Activated T-cell treated with anti-CD3 and anti-CD28 coated beads for 24 hours (primary cell): ENCODE data around the gene KL.

Experiments used
- DNase-seq: peaks from one replicate; pipeline ENCODE4 v3.0.0-alpha.2; 2020; ENCODE audit warnings: low read depth

The KL gene

DNA sequence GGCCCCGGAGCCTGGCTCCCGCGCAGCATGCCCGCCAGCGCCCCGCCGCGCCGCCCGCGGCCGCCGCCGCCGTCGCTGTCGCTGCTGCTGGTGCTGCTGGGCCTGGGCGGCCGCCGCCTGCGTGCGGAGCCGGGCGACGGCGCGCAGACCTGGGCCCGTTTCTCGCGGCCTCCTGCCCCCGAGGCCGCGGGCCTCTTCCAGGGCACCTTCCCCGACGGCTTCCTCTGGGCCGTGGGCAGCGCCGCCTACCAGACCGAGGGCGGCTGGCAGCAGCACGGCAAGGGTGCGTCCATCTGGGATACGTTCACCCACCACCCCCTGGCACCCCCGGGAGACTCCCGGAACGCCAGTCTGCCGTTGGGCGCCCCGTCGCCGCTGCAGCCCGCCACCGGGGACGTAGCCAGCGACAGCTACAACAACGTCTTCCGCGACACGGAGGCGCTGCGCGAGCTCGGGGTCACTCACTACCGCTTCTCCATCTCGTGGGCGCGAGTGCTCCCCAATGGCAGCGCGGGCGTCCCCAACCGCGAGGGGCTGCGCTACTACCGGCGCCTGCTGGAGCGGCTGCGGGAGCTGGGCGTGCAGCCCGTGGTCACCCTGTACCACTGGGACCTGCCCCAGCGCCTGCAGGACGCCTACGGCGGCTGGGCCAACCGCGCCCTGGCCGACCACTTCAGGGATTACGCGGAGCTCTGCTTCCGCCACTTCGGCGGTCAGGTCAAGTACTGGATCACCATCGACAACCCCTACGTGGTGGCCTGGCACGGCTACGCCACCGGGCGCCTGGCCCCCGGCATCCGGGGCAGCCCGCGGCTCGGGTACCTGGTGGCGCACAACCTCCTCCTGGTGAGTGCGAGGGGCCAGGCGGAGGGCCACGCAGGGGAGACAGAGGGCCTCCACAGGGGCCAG lies at the start of gene KL:
Gene KL, plus strand, starts transcription at position 10 of the 909 bp plus-strand sequence. Its CDS starts 18 bp downstream, at position 28.
- no peak for DNase-seq

GRCh38 chr13:32967584-32968182 lies 48.5 kb upstream of the KL start:
- no peak for DNase-seq

- DNase-seq, result no peak
These were observed 47.9 kb upstream of the KL start for GRCh38 chr13:32968316-32968715.

DNA sequence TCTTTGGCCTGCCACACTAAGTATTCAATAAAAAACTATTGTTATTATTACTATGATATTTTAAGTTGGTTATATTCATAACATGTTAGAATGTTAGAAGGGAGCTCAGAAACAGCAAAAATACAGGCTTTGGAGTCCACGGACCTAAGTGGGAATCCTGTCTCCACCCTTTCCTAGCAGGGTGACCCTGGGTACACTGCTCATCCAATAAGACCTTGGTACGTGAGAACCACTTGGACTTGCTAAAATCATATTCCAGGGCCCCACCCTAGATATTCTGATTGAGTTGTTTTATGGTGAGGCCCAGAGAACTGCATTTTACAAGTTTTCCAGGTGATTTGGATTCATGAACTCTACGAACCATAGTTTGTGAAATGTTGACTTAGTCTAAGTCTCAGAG lies 47.4 kb upstream of the KL start:
- no peak for DNase-seq

GRCh38 chr13:32969516-32969941 lies 46.7 kb upstream of the KL start:
- DNase-seq, result no peak

DNA sequence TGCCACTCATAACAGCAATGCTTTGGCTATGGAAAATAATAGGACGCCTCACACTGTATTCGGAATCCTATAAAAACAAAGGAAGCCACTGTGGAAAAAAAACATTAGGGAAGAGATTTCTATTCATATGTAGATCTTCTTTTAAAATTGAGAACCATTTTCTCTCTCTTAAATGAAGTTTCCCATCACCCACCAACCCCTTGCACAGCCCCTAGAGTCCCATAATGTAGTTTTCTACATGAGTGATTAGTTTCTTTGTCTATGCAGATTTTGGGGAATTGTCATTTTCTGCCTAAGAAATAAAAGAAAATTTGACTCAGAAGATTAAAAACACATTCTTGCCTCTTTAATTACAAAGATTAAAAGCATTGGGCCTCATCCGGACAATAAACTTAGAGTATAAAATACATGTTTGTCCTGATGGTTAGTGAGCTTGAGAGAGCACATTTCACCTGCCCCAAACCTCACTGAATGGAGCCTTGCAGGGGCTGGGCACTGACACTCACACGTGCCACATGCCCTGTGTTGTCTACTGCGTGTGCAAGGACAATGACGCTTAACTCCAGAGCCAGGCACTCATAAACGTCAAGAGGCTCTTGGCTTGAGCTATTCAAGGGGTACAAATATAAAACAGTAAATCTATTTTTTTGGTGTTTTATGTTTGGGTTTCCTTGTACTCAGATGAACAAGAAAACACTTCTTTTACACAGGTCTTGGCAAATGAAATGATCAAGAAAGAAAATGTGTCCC lies 40.0 kb upstream of the KL start:
- DNase-seq, result no peak

DNA sequence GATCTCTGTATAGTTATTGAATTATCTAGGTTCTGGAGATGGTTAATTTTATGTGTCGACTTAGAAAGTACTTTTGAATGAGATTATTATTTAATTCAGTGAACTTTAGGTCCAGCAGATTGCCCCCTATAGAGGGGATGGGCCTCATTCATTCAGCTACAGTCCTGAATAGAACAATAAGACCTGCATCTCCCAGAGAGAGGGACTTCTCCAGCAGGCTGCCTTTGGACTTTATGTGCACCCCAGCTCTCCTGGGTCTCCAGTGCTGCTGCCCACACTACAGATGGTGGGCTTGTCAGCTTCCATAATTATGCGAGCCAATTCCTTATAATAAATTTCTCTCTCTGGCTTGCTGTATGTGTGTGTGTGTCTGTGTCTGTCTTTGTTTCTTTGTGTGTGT lies 39.3 kb upstream of the KL start:
- no peak for DNase-seq

- DNase-seq, result no peak
These were observed 38.9 kb upstream of the KL start for GRCh38 chr13:32977321-32977720.

DNA sequence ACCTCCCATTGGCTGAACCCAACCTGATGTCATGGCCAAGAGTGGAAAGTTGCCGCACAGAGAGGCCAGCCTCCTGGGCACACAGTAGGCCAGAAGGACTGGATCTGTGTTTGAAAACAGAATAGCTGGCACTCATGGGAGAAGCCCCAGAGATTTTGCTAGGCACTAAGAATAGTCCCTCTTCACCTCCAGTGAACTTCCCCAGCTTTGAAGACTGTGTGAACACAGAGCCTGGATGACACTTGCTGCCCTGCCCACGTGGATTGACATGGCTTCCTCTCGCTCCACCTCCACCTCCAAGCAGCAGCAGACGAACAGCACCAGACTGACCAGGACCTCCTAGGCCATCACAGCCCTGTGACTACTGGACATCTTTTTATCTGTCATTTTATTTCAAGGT lies 37.9 kb upstream of the KL start:
- no peak for DNase-seq

DNA sequence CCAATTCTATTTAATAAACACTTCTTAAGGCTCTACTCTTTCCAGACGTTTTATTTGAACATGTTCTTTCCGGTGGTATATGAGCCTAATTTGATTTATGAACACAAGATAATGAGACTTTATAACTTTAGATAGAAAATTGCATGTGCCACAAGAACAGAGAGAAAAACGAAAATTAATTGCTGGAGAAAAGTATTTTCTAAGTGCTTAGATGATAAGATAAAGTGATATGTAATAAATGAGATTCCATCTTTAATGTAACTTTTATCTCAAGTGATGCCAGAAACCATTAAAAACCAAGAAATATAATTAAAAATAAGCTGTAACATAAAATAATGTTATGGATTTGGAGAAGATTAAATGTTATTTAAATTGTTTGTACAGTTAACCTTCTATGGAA lies 33.2 kb upstream of the KL start:
- DNase-seq, result no peak

GRCh38 chr13:32984857-32985626 lies 31.2 kb upstream of the KL start:
- no peak for DNase-seq

DNA sequence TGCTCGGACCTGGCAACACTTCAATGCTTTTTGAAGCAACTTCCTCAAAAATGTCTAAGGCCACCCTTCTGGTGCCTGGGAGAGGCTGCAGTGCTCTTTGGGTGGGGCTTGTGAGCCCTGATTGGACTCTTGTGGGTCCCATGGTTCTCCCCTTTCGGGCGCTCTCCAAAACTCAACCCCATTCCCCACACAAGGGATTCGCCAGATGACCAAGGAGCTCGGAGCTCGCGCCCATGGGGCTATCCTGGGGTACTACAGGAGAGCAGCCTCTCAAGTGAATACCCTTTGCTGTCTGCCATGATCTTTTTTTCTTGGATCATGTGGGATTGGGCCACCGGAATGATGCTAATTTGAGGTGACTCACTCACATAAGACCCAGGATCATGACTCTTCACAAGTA lies 29.7 kb upstream of the KL start:
- DNase-seq, result no peak

DNA sequence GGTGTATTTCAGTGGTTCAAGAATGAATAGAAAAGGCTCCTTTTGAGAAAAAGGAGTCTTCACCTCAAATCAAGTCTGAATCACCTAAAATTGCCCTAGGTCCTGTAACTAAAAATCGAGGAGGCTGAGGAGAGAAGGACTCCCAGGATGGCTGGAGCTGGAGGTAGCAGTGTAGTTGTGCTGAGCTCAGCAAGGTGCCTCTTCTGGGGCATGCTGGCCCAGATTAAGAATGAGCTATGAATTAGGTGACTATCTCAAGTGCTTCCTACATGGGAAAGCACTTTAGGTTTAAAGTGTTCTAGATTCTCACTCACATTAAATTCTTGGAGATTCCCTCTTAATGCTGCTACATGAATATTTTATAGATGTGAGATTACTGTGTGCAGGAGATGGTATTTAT lies 28.8 kb upstream of the KL start:
- no peak for DNase-seq

DNA sequence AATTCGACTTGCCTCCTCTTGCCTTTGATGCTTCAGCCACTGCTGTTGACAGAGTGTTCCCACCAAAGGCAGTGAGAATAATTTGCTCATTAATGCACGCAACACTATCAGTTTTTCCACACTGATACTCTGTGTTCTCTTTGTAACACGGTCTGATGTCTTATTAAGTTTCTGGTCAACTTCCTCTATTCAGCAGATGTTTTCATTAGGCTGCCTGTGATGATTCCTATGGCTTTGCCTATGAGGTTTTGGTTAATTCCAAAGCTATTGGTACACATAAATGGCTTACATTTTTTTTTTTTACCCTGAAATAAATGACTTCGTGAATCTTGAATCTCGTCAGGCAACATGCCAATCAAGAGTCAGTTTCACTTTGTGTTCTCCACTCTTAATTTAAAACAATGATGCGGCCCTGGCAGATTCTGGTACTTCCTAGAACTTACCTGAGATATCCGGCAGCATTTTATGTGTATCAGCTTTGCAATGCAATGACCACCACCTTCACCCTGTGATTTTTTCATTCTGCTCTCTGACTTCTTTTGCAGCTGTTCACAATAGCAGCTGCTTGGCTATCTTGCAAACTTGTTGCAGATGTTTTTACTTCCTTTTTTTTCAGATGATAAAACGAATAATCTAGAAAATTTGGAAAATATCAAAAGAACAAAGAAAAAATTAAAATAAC lies 27.5 kb upstream of the KL start:
- no peak for DNase-seq

DNA sequence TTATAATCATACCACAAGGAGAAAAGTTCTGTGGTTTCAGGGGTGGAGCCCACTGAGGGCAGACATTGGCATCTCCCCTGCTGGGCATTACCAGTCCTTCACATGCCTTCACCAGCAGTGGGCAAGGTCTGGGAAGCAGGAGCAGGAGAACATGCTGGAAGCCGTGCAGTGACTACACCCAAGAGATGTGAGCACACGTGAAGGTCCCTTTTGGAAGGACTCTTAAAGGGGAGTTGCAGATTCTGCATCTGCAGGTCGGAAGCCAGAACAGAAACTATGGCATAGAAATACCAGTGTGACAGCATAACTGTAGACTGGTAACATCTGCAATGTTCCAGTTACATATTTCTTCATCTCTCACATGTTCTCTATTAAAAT lies 26.9 kb upstream of the KL start:
- DNase-seq, result no peak

- no peak for DNase-seq
These were observed 26.3 kb upstream of the KL start for GRCh38 chr13:32989942-32990341.

DNA sequence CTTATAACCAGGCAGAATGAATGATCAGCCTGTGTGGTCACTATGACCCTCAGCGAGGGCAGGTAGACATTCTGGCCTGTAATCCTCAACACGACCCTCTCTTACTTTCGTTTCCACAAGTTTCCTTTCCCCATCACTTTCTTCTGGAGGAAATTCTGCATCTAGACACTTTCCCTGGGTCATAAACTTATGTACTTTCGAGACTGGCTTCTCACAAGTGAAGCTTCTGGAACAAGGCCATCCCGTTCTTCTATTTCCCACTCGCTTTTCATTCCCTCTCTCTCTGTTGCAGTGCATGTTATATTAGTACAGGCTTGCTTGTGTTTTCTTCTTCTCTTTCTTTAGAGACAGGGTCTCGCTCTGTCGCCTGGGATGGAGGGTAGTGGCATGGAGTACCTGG lies 23.1 kb upstream of the KL start:
- DNase-seq, result no peak

DNA sequence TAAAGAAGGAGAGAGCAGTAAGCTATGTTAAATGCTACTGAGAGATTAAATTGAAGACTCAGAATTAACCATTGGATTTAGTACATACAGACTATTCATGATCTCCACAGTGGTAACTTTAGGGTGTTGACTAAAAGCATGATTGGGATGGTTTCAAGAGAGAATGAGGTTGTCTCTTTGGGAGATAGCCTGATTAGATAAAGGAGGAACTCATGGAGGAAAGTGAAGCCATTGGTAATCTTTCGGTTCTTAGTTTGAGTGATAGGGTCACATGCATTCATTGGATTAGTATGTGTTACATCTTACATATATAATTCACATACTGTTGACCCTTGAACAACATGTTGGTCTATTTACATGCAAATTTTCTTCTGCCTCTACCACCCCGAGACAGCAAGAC lies 18.8 kb upstream of the KL start:
- DNase-seq, result no peak

DNA sequence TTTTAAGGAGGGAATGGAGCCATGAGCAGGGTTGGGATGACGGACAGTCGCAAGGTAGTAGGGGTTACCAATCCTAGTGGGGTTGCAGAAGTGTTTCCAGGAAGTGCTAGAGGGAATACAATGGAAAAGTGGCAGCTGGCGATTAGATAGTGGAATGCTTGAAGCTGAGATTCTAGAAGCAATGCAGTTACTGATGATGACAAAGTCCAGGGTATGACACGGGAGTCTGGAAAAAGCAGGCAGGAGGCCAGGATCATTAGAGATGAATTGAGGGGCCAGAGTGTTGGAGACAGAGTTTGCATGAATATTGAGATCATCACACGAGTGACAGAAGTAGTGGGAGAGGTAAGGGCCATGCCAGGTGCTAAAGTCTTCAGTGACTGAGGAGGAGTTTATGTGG lies 17.3 kb upstream of the KL start:
- DNase-seq, result no peak

GRCh38 chr13:33000365-33000764 lies 15.9 kb upstream of the KL start:
- DNase-seq, result no peak

GRCh38 chr13:33003458-33004019 lies 12.7 kb upstream of the KL start:
- DNase-seq, result no peak
